ENCODE measurements around the gene DNAH17.

- no peak for TF ChIP-seq EZH2 (IDR thresholded peaks at IDR 0.05; ENCODE audit: insufficient read depth, poor library complexity, severe bottlenecking)
- no peak for TF ChIP-seq EZH2phosphoT487 (IDR thresholded peaks at IDR 0.05; ENCODE audit: insufficient read depth, low read depth)
These were observed 128.7 kb downstream of the DNAH17 start for GRCh38 chr17:78448356-78448993.
